Glomerular visceral epithelial cell (primary cell): ENCODE data around the gene CRACDL.

ENCODE experiments used
- DNase-seq: peaks from one replicate; pipeline ENCODE4 v3.0.0-alpha.2; 2016; ENCODE audit errors: extremely low spot score

The CRACDL gene

DNA sequence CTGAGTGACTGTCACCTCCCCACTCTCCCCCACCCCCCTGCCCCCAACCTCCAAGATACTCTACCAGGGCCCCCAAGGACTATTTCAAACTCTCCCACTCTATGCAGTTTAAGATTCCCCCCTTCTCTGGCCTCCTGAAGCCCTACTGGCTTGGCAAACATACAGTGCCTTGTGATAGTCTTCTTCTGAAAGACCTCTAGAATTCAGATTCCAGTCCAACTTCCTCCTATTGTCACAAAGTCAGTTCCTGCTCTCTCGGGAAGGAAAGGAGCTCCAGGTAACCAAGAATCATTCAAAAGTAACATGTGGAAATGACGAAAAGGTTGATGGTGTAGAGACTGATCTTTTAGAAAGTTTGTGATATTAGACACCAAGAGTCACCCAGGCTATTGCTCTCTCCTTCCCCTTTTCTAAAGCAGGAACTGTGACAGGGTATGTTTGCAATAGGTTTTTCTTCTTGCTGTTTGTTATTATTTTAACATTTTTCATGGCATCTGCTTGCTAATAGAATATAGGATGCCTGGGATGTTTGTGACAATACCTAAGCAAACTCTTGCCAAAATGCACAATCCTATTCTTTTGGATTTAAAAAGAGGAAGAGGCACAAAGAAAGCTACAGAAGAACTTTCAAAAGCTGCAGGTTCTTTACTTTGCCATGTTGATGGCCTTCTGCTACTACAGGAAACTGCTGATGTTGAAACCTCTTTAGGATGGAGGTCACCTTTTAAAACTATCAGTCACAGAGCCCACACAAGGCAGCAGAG is 111.6 kb downstream of the CRACDL start:
- DNase-seq, result no peak

DNA sequence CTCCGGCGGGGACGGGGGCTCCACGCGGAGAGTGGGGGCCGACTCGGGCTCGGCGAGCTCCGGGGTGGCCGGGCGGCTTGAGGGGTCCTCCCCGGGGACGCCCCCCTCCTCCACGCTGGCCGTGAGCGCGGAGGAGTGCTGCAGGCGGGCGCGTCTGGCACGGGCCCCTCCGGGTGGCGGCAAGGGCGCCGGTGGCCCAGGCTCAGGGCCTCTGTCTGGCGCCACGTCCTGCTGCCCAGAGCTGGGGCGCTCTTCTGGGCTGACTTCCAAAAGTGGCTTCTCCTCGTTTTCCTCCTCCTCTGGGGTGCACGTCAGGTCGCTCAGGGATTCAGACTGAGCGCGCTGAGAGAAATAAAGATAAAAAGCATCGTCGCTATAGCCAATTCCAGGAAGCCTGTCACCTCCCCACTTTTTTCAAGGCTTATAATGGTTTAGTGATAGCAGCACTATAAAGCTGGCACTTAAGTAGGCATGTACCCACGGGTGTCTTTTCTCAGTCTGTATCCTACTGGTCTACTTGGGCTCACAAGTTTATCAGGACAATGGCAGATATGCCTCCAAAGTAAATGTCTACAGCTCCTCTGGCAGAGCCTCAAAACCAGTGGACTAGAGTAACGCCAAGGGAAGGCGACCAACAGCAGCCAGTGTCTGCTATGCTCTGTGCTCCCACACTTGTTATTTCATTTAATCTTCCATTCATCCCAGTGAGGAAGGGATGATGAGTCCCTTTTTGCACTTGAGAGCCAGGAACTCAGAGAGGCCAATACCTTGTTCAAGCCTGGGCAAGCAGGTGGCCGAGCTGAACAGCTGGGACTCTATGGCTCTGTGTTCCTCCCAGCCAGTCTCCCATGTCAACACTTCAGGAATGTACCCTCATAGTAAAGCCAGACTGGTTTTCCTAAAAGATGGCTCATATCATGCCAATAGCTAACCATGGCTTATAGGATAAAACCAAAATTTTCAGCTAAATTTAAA is 112.5 kb downstream of the CRACDL start:
- DNase-seq, result no peak

DNA sequence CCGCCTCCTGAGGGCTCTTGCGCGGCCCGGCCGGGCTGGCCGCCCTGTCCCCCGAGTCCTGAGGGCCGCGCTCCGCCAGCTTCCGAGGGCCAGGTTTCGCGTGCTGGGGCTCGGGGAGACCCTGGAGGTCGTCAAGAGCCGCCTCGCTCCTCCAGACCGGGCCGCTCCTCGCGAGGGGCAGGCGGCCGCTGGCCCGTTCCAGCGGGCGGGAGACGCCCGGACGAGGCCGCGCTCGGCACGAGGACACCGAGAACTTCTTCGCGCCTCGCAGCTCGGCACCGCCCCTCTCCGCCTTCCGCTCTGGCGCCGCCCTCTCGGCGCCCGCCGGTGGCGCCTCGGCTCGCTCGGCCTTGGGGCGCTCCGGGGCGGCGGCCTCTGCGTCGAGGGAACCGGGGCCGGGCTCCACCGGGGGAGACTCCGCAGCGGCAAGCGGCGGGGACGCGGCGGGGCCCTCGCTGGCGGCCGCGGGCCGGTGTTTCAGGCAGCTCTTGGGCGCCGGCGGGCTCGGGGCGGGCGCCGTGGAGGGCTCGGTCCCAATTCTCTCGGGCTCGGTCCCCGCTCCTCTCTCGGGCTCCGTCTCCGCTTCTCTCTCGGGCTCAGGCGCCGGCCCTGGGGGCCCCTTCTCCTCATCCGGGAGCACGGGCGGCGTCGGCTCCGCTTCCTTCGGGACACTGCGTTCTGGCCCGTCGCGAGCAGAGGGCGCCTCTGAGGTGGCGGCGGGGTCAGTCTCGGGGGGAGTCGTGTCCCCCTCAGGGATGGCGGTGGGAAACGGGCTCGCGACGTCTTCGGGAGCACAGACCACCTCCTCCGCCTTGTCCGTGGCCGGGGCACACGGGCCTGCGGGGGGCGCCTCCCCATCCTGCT is 113.5 kb downstream of the CRACDL start:
- DNase-seq, result no peak

DNA sequence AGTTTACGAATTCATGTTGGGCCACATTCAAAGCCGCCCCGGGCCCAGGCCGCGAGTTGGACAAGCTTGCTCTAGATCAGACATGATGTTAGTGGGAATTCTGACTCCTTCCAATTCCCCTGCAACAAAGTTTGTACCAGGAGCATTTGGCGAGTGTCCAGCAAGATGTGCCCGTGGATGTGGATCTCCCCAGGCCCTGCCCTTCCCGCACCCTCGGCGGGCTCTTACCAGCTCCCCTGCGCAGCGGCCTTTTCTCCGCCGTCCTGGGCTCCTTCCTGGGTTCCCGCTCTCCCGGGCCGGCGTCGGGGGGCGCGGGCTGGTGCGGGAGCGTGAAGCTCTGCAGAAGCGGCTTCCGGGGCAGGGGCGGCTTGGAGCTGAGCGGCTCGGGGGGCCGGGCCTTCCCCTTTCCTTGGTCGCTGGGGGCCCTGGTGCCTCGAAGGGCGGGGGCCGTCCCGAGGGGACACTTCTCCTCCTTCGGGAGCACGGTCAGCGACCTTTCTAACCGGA is 114.3 kb downstream of the CRACDL start:
- no peak for DNase-seq

DNA sequence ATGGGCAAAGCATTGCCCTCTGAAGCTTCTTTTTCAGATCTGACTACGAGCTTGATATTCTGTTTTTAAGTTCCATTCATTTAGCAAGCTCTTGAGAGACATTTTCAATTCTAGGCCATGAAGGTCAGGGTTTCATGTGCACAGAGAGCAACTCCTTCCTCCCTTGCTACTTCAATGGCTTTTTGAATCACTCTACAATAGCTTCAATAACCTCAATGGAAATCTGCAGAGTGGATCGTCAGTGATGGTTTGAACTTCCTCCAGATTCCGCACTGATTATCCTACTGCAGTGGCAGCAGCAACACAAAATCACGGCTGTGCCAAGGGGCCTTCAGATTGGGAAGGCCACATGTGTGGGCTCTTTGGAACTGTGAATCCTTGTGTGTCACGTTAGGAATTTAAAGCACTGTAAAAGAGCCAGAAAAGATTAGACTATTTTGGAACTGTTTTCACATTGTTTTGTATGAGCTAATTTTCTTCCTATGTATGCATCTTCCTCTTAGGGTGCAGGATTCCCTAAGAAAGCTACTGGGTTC is 116.7 kb downstream of the CRACDL start:
- no peak for DNase-seq

DNA sequence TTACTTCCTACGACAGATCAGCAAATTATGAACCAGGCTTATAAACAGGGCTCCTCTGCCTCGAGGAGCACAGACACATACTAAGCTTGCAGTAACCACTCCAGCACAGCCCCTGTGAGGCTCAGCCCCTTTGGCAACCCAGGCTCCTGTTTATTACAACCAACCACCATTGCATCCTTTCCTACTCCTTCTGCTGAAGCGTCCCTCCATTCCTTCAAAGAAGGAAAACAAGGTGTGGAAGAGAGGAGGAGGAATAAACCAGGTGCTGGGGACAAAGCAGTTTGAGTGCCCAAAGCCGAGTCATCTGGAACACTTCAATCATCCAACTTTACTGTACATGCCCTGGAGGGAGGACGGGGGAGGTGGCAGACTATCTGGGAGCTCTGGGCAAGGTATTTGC is 117.9 kb downstream of the CRACDL start:
- DNase-seq, result no peak

DNA sequence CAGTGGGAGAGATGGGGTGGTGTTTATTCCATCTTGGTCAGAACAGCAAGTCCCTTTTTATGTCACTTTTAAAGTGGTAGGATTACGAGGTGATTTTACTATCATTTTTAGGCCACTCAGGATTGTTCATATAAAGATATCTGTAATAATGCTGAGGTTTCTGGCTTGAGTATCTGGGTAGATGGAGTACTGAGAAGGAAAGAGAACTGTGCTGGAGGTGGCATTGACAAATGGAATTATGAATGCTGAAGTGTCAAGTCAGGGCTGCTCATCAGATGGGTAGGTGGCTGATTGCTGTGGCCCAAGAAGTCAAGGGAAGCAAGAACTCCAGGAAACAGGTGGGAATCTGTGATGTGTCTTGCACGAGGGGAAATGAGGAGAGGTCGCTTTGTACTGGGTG is 119.7 kb downstream of the CRACDL start:
- DNase-seq, result no peak

DNA sequence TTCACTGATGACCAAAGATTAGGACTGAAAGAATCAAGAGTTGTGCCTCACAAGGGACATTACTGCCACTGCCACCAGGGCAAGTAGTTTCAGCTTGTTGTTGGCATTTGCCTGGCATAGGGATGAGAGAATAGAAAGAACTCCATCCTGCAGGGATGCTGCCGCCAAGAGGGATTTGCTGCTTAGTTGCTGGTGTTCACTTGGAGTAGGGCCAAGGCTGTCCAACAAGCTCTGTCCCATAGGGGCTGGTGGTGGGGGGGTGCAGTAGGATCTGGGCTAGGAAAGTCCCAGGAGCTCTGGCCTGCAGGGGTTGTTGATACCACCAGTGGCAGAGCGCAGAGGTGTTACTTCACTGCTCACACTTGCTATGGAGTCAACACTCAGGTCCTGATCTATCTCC is 120.2 kb downstream of the CRACDL start:
- no peak for DNase-seq

DNA sequence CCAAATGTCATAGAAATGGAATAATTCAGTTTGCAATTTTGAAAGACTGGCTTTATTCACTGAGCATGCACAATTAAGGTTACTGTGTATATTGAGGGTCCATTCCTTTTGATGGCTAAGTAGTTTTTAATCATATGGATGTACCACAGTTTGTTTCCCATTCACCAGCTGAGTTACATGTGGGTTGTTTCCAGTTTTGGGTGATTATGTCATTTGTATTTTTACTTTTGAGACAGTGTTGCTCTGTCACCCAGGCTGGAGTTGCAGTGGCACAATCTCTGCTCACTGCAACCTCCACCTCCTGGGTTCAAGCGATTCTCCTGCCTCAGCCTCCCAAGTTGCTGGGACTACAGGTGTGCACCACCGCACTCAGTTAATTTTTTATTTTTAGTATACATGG is 124.3 kb downstream of the CRACDL start:
- DNase-seq, result no peak

DNA sequence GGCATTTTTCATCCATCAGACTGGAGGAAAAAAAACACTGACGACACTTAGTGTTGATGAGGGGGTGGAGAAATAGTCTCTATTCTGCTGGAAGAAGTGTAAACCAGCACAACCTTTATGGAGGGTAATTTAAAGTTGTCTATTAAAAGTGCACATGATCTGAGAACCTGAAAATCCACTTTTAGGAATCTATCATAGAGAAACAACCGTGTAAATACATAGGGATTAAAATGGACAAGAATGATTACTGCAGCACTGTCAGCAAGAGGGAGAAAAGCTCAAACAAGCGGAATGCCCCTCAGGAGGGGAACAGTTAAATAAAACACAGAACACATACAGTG is 125.5 kb downstream of the CRACDL start:
- DNase-seq, result no peak

DNA sequence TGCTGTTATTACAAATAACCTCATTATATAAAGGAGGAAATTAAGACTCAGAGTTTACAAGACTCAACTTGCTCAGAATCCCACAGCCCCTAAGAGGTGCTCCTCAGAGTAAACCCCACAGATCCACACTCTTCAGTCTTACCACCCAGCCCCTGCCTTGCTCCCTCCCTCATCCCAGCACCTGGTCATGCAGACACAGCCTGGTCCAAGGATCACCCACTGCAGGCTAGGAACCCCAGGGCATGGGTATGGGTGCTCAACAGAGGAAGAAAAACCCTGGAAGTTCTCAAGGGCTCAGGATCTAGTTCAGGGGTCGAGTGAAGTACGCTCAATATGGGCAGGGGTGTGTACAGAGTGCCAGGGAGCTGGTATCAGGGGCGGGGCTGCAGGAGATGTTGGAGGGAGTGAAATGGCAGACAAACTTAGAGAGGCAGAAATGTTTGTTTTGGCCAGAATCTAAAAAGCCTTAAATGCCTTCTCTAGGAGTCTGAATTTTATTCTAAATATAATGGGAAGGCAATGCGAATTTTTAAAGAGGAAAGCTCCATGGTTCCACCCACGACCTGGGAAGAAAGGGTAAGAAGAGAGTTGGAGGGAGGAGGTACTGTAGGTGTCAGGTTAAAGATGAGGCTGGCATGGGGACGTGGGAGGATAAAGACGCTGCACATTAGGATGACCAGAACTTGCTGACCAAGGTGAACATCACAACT is 126.0 kb downstream of the CRACDL start:
- no peak for DNase-seq

DNA sequence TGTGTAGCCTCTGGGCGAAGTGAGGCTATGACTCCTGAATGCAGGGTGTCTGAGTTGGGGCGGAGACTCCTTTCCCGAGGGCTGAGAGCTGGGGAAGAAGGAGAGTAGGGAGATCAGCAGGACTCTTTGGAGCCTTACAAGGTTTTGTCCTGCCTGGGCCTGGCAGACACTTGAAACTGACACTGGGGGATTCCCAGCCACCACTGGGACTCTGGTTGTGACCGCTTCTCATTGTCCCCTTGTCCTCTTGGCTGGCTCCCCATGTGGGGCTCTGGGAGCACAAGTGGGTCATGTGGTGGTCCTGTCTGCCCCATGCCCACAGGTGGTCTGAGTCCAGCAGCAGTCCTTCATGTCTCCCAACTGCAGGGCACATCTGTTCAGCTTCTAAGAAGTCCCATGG is 126.9 kb downstream of the CRACDL start:
- no peak for DNase-seq

DNA sequence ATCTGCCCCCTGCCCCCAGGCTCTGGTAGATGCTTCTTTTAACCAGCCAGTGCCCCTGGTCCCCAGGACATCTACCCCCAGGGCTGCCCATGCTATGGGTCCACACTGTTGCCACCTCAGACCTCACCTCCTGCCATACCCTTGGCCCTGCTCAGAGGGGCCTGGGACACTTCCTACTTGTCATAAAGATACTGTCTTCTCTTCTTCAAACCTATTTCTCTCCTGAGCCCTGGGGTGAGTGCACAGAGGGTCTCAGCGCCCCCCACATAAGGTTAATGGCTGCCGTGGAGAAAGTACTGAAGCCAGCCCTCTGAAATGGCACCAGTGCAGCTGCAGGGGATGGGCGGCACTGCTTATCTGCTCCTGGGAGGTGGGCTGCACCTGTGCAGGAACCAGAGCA is 127.5 kb downstream of the CRACDL start:
- no peak for DNase-seq

DNA sequence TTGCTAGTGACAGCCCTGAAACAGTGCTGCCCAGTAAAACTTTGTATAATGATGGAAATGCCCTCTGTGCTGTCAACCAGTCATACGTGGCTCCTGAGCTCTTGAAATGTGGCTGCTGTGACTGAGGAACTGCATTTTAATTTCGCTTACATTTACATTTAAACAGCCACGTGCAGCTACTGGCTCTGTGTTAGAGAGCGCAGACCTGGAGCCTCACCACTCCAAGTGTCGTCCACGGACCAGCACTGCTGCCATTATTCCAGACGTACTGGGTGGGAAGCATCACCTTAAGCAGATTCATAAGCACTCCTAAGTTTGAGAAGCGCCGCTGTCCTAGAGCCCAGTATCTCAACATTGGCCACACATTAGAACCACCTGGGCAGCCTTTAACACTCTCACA is 128.1 kb downstream of the CRACDL start:
- no peak for DNase-seq

DNA sequence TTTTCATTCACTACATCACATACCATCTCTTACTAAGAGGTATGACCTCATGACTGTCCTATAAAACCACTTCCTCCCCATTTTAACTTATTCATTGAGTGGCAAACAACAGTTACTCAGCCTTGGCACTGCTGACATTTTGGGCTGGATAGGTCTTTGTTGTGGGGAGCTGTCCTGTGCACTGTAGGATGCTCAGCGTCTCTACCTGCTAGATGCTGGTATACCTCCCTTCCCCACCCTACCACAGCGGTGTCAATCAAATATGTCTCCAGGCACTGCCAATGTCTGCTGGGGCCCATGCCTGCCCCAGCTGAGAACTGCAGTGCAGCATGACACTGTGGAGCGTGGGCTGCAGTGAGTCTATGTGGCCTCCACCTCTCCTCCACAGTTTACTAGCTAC is 128.8 kb downstream of the CRACDL start:
- DNase-seq, result no peak

DNA sequence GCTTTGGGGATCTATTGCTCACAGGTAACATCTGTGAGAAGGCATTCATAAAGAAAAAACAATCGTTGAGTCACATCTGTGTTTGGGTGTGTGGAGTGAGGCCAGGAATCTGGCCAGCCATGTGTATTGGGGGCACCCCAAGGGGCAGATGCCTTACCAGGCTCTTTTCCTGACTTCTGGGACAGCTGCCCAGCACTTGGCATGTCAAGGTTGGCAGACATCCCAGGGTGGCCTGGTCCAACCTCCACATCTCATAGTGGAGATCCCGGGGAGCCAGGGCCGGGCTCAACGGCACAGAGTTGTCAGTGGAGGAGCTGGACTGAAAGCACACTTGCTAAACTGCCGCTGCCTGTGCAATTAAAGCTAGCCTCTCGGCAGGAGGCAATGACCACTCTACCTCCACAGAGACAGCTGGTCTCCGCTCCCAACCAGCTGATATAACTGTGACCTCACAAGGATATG is 129.8 kb downstream of the CRACDL start:
- peak; percentile 63 for DNase-seq

DNA sequence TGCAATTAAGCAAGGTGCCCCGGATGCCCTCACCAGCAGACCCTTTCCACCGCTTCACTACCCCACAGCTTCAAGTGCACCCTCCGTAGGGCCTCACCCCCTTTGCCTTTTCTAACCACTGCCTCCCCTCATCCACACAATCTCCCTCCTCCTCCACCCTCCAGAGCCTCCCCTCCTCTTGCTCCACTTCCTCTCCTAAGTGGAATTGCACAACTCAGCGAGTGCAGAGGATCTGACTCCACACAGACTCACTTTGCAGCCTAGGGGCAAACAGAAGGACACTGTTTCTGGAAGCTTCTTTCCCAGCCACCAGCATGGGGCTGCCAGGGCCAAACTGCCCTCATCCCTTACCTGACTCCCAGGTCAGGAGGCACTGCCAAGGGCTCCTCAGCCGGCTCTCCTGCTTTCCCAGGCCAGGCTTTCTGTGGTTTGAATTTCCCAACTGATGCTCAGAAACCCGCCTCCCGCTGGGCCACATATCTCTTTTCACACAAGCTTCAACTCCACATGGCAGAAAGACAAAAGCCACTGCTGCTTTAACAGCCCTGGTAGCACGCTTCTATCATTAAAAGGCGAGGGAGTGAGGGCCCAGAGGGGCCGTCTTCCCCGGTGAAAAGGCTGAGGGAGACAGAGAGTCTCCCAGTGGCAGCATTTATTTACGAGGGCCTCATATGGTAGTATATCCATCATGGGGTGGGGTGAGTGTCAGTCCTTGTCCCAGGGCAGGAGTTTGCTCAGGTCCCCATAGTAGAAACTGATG is 130.4 kb downstream of the CRACDL start:
- no peak for DNase-seq

DNA sequence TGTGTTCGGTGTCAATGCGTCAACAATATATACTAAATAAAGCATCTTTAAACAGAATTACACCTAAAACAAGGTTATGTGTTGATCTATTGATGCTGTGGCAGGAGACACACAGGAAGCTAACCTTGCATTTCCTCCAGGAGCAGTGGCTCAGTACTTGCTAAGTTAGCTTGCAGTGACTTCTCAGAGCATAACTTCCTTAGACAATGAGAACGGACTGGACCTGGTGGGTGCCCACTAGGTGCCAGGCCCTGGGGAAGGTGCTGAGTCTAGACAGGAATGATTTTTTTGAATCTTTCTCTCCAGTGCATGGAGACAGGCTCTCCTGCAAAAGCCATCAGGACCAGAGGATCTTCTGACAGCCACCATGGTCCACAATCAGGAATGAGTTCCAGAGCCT is 131.3 kb downstream of the CRACDL start:
- DNase-seq, result no peak

DNA sequence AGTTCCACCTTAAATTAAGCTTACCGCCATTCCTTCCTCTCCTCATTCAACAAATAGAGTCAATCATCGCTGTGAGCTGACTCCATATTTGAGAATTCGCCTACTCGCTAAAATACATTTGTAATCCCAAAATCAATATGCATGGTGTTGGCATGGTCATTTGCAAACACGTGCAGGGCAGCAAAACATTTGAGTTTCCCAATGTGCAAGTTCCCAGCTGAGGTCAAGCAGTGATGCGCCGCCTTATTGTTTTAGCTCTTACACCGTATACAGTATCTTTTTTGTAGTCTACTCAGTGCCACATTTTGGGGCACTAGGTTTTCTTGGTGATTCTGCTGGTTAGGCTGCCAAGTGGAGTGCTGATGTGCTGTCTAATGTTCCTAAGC is 131.8 kb downstream of the CRACDL start:
- DNase-seq, result no peak
